GM19240 (cell line): ENCODE results near the gene BPTF.
A peak's percentile ranks its signal among the peaks of the same experiment; 100 is the strongest.
"Not testable (repeated sequence)": the region's sequence is repeated elsewhere in the genome, so short reads cannot be mapped to it uniquely, and the experiment has no call there.

Experiments
- DNase-seq: peaks from one replicate; pipeline ENCODE4 v3.0.0; 2011; ENCODE audit warnings: low spot score; ENCODE audit not compliant: insufficient read length

Gene BPTF, protein sequence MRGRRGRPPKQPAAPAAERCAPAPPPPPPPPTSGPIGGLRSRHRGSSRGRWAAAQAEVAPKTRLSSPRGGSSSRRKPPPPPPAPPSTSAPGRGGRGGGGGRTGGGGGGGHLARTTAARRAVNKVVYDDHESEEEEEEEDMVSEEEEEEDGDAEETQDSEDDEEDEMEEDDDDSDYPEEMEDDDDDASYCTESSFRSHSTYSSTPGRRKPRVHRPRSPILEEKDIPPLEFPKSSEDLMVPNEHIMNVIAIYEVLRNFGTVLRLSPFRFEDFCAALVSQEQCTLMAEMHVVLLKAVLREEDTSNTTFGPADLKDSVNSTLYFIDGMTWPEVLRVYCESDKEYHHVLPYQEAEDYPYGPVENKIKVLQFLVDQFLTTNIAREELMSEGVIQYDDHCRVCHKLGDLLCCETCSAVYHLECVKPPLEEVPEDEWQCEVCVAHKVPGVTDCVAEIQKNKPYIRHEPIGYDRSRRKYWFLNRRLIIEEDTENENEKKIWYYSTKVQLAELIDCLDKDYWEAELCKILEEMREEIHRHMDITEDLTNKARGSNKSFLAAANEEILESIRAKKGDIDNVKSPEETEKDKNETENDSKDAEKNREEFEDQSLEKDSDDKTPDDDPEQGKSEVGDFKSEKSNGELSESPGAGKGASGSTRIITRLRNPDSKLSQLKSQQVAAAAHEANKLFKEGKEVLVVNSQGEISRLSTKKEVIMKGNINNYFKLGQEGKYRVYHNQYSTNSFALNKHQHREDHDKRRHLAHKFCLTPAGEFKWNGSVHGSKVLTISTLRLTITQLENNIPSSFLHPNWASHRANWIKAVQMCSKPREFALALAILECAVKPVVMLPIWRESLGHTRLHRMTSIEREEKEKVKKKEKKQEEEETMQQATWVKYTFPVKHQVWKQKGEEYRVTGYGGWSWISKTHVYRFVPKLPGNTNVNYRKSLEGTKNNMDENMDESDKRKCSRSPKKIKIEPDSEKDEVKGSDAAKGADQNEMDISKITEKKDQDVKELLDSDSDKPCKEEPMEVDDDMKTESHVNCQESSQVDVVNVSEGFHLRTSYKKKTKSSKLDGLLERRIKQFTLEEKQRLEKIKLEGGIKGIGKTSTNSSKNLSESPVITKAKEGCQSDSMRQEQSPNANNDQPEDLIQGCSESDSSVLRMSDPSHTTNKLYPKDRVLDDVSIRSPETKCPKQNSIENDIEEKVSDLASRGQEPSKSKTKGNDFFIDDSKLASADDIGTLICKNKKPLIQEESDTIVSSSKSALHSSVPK (N-terminal part only)

DNA sequence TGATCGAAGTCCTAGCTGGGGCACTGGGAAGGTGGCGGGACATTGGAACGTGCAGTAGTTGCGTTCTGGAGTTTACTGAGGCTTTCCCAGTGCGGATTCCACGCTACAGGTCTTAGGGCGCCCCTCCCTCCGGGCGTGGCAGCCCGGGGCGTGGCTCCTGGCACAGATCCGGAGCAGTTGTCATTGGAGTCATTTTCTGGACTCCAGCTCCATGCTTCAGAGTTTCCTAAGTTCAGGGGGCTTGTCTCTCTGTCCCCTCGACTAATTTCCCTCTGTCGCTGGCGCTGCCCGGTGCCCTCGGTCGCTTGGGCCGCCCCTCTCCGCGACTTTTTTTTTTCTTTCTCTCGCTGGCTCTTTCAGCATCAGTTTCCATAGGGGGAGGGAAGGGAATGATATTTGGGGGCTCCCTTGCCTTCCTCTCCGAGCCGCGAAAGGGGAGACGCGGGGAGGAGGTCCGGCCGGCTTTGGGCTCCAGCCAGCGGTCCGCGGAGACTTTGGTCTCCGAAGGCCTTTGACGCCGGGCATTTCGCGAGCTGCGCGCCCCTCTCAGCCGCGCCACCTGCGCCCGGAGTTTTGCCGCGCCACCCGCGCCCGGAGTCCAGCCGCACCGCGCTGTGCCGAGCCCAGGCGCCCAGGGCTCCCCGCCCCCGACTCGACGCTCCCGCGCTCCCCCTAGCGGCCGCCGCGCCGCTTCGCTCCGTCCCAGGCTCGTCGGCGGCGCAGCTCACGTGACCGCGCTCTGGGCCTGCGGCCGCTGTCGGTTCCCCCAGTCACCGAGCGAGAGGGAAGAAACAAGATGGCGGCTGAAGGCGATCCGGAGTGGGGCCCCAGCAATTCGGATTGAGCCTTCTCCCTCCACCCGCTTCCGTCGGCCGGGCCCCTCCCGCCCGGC is at the start of gene BPTF:
Gene BPTF (plus strand): TSS at position 769 of the 892 bp plus-strand sequence. CDS start 222 bp downstream, outside the sequence.
- DNase-seq, result peak; percentile 52

DNA sequence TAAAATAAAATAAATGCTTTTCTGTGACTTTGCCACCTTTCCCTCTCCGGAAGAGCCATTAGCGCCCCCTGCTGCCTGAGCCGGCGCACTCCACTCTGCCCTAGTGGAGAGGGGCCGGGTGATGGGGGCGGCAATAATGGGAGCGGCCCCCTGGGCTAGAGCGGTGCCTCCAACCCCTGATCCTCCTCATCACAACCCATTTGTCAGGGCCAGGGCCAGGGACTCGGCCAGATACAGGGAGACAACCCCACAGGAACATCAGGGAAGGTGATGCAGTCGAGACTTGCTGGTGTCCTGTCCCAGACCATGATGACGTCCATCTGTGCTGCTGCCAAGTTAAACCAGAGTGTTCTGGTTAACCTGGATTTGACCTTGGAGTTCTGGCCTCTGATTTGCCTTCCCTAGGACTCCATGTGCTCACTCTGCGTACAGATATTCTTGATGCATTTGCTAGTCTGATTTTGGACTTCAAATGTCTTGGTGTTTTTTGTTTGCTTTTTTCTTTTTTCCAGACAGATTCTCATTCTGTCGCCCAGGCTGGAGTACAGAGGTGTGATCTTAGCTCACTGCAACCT is 46.1 kb upstream of the BPTF start:
- no peak for DNase-seq

GRCh38 chr17:67784364-67785121 is 40.8 kb upstream of the BPTF start:
- DNase-seq, result no peak

DNA sequence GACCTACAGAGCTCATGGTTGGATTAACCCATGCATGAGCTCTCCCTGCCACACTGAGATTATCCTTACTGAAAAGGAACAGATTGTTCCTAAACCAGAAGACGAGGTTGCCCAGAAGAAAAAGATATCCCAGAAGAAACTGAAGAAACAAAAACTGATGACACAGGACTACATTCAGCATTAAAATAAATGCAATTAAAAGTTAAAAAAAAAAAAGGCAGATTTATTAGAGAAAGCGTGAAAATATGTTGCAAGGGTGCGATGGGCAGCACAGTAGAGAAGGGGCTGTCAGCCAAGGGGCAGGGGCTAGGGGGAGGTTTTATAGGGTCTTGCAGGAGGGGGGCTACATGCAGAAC is 40.2 kb upstream of the BPTF start:
- no peak for DNase-seq

- DNase-seq, result no peak
These were observed 39.8 kb upstream of the BPTF start for GRCh38 chr17:67785504-67785903.

GRCh38 chr17:67800495-67800928 is 24.8 kb upstream of the BPTF start:
- peak; percentile 50 for DNase-seq

DNA sequence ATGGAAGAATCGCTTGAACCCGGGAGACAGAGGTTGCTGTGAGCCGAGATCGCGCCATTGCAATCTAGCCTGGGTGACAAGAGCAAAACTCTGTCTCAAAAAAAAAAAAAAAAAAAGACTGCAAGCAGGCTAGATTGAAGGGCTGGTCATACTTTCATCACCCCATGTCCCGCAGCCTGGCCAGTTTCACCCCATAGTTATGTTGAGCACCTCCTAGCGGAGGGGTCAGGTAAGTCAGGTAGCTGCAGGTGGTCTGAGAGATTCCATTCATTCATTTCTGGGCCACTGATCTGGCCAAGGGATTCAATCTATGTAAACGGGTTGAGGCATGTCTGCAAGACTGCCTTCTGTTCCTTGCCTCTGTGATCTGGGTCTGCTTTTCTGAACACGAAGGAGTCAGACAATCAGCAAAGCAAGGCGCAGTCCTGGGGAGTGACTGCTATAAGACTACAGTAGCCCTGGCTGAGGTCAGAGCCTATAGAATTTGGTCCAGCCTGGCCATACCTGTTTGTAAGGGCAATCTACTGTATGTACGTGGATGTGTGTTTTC is 23.6 kb upstream of the BPTF start:
- DNase-seq, result no peak

- DNase-seq, result no peak
These were observed 14.8 kb upstream of the BPTF start for GRCh38 chr17:67810464-67810863.

DNA sequence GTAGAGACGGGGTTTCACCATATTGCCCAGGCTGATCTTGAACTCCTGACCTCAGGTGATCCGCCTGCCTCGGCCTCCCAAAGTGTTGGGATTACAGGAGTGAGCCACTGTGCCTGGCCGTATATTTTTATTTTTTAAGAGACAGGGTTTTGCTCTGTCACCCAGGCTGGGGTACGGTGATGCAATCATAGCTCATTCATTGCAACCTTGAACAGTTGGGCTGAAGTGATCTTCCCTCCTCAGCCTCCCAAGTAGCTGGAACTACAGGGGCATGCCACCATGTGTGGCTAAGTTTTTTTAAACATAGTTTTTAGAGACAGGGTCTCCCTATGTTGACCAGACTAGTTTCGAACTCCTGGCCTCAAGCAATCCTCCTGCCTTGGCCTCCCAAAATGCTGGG is 12.9 kb upstream of the BPTF start:
- not testable (repeated sequence) for DNase-seq

DNA sequence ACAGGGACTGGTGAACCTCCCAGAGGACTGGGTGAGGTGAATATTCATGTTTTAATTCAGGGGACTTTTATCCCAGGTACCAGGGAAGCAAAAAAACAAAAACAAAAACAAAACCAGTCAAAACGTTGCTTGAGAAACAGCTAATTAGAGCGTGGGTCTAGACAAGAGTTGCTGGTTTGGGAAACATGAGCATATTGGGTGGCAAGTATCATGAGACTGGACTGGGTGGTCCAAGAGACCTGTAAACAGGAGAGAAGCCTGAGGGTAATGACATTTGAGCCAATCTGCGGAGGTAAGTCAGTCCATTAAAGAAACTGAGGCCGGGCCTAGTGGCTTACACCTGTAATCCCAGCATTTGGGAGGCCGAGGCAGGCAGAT is 11.5 kb upstream of the BPTF start:
- DNase-seq, result no peak

DNA sequence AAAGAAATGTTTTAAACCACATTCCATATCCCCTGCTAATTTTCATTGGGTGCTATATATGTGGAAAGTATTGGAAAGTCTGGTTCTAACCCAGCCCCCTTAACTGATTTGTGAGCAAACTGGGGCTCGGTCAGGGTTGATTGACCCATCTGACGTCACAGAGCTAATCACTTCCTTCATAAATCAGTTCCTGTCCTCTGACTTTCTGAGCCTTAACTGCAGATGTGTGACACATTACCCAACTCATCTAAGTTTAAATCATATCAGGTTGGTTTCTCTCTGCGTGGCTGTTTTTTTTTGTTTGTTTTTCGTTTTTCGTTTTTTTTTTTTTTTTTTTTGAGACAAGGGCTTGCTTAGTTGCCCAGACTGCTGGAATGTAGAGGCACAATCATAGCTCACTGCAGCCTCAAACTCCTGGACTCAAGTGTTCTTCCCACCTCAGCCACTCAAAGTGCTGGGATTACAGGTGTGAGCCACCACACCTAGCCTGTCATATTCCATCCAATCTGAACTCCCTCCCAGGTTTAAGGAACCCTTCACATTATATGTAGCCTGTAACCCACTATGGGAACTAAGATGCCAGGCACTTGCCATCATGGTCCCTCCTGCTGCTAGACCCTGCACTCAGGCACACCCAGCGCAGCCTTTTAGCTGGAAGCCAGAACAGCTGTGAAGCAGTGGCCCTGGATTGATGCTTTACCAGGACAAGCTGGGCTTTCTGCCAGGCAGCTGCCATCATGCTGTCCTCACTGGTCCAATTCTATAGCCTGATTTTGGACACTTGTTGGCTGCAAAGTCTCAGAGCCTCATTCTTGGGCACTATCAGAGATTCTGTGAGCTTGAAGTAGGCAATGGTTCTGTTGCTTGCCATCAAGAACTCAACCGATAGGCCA is 6.9 kb upstream of the BPTF start:
- DNase-seq, result no peak

DNA sequence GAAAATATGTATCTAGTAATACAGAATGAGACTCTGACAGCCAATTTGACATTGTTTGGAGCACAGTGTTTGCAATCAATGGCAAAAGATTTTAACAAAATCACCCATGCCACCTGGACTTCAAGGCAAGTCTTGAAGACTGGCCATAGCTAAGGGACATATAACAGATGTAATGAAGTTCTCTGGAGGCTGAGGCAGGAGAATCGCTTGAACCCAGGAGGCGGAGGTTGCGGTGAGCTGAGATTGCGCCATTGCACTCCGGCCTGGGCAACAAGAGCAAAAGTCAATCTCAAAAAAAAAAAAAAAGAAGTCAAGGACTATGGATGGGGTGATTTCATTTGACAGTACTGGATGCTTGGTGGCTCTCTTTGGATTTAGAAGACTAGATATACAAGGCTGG is 5.6 kb upstream of the BPTF start:
- DNase-seq, result no peak

DNA sequence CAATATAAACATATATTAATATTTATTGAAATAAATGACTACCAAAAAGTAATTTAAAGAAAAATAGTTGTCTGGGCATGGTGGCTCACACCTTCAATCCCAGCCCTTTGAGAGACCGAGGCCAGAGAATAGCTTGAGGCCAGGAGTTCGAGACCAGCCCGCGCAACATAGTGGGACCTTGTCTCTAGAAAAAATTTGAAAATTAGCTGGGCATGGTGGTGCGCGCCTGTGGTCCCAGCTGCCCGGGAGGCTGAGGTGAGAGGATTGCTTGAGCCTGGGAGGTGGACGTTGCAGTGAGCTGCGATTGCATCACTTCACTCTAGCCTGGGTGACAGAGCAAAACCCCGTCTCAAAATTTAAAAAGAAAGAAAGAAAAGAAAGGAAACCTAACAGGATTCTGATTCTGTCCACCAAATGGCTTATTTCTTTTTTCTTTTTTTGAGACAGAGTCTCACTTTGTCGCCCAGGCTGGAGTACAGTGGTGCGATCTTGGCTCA is 3.4 kb upstream of the BPTF start:
- DNase-seq, result no peak

DNA sequence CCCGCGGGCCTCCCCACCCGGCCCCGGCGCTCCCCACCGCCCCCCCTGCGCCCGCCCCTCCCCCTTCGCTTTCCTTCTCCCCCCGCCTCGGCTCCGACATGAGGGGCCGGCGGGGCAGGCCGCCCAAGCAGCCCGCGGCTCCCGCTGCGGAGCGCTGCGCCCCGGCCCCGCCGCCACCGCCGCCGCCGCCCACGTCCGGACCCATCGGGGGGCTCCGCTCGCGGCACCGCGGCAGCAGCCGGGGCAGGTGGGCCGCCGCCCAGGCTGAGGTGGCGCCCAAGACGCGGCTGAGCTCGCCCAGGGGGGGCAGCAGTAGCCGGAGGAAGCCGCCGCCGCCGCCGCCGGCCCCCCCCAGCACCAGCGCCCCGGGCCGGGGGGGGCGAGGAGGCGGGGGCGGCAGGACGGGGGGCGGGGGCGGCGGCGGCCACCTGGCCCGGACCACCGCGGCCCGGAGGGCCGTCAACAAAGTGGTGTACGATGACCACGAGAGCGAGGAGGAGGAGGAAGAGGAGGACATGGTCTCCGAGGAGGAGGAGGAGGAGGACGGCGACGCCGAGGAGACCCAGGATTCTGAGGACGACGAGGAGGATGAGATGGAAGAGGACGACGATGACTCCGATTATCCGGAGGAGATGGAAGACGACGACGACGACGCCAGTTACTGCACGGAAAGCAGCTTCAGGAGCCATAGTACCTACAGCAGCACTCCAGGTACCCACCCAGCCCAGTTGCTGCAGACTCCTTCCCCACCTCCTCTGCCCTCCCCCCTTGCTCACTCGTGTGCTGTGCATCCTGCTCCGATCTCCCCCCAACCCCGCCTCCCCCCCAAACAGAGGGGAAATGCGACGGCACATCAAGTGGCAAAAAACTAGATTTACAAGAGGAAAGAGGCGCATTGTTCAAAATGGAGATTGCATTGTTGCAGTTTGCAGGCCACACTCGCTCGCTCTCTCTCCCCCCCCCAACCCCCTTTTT is 611 bp downstream of the BPTF start:
- not testable (repeated sequence) for DNase-seq

DNA sequence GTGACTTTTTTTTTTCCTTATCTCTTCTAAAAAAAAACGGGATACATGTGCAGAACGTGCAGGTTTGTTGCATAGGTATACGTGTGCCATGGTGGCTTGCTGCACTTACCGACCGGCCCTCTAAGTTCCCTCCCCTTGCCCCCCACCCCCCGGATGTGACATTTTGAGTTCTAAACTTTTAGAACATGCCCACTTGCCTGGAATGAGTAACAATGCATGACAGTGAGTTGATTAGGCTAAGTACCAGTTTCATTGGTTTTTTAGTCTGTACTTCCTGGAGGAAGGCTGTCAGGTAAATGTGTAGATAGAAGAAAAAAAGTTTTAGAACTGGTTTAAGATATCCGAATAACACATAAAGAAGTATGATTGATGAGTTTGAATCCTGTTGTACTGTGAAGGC is 4.0 kb downstream of the BPTF start:
- no peak for DNase-seq

DNA sequence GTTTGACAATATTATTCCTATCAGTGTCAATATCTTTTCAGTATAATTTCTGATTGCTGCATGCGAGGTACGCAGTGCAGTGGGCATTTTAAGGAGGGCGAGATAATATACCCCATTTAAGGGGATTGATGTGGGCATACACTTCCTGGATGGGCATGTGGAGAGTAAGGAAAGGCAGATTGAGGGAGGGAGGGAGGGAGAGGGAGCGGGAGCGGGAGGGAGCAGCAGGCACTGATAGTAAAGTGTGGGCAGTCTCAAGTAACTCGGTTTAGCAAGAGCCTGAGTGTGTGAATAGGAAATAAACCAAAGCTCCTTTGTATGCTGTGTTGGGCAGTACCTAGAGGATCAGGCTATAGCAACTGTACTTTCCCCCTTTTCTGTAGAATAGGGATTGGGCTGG is 5.1 kb downstream of the BPTF start:
- no peak for DNase-seq

DNA sequence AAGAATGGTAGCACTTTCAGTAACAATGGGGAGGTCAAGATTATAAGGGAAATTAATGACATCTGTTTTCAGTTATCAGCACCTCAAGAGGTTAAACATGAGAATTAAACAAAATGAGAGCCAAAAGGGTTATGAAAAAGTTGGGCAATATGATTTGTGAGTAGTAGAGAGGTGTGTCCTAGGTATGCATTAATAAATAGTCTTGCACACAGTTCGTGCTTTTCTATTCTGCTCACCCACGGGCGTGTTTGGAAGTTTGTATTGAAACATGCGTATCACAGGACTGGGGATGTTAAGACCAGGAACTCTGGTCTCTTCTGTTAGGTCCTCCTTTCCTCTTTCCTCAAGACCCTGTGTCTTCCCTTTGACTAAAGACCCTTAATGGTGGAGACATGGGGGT is 6.0 kb downstream of the BPTF start:
- DNase-seq, result no peak
